ENCODE measurements around the gene COL9A1.

DNA sequence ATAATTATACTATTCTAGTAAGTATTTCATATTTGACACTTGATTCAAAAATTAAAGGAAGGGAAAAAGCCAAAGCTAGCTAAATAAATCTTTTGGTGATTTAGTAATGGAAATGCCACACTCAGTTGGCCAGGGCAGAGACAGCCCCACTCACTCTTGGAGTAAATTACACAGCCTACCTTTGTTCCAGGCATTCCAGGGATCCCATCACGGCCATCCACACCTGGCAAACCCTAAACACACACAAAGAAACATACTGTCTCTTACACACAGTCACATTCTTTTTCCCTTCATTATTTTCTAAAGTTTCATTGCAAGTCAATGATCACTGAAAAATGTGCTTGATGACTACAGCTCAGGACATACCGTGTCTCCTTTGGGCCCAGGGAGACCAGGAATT, 48.1 kb downstream of the COL9A1 start:
- TF ChIP-seq, protein P1, sequence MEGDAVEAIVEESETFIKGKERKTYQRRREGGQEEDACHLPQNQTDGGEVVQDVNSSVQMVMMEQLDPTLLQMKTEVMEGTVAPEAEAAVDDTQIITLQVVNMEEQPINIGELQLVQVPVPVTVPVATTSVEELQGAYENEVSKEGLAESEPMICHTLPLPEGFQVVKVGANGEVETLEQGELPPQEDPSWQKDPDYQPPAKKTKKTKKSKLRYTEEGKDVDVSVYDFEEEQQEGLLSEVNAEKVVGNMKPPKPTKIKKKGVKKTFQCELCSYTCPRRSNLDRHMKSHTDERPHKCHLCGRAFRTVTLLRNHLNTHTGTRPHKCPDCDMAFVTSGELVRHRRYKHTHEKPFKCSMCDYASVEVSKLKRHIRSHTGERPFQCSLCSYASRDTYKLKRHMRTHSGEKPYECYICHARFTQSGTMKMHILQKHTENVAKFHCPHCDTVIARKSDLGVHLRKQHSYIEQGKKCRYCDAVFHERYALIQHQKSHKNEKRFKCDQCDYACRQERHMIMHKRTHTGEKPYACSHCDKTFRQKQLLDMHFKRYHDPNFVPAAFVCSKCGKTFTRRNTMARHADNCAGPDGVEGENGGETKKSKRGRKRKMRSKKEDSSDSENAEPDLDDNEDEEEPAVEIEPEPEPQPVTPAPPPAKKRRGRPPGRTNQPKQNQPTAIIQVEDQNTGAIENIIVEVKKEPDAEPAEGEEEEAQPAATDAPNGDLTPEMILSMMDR (IDR thresholded peaks at IDR 0.05) = no peak
- no peak for TF ChIP-seq EZH2 (IDR thresholded peaks at IDR 0.05; ENCODE audit: borderline replicate concordance, insufficient read depth, low read depth, low read length, poor library complexity, severe bottlenecking)

All from B cell (primary cell).